ENCODE results near the gene GRPEL1. TPM values are rescaled to one million over a fixed set of nuclear protein-coding genes. Genes with fewer than 3 reads are reported as not detected.

GRPEL1 gene
- total and polyA plus RNA-seq, 2 of the 13 experiments (the other 11 are each of a cell fraction or from before 2014, with no cell fraction given) = 32.3 to 141 TPM

- TF ChIP-seq PRDM10 (CRISPR knock-in tag; IDR thresholded peaks at IDR 0.05; ENCODE audit: low read depth) (0 out of 2 replicates have a peak, but pooled peaks have one; percentile 20), ZBTB46 (CRISPR knock-in tag; IDR thresholded peaks at IDR 0.05; ENCODE audit: borderline replicate concordance) (no peak), CBX2 (IDR thresholded peaks at IDR 0.05; ENCODE audit: low read depth, low read length) (no peak), CBX2 (CRISPR knock-in tag; IDR thresholded peaks at IDR 0.05; ENCODE audit: low read depth) (no peak), ZSCAN21 (CRISPR knock-in tag; IDR thresholded peaks at IDR 0.05; ENCODE audit: borderline replicate concordance) (peak; percentile 31; the same call in 1 of the 2 replicates), TAF1 (CRISPR knock-in tag; IDR thresholded peaks at IDR 0.05) (peak; percentile 48; the same call in 1 of the 2 replicates), NFRKB (IDR thresholded peaks at IDR 0.05) (no peak), SMAD9 (CRISPR knock-in tag; IDR thresholded peaks at IDR 0.05) (no peak), MATR3 (CRISPR knock-in tag; IDR thresholded peaks at IDR 0.05) (no peak), SRSF4 (IDR thresholded peaks at IDR 0.05; ENCODE audit: low read depth, low read length, poor library complexity, severe bottlenecking) (no peak), ISL2 (CRISPR knock-in tag; IDR thresholded peaks at IDR 0.05) (0 out of 2 replicates have a peak, but pooled peaks have one; percentile 38), ZNF143 (CRISPR knock-in tag; IDR thresholded peaks at IDR 0.05) (no peak), KAT2B (IDR thresholded peaks at IDR 0.05; ENCODE audit: borderline replicate concordance, low read depth, low read length) (no peak), ZBED4 (CRISPR knock-in tag; IDR thresholded peaks at IDR 0.05; ENCODE audit: borderline replicate concordance) (0 out of 2 replicates have a peak, but pooled peaks have one; percentile 12), MAF1 (CRISPR knock-in tag; IDR thresholded peaks at IDR 0.05; ENCODE audit: borderline replicate concordance) (no peak), PHF8 (CRISPR knock-in tag; IDR thresholded peaks at IDR 0.05) (no peak), ZNF24 (IDR thresholded peaks at IDR 0.05) (no peak), ZNF597 (CRISPR knock-in tag; IDR thresholded peaks at IDR 0.05) (no peak)
Measured at GRCh38 chr4:7103607-7104365, 35.9 kb upstream of the GRPEL1 start (continued).

Data from HepG2 (cell line).